Measurements from ENCODE around the gene SF3B4. TPM values are rescaled to one million over a fixed set of nuclear protein-coding genes. Genes with fewer than 3 reads are reported as not detected.
A peak's percentile ranks its signal among the peaks of the same experiment; 100 is the strongest.

SF3B4 gene
- 108 TPM for total RNA-seq (ENCODE audit: unreplicated experiment)
- long read RNA-seq, transcript SF3B4-201 (6 exons, 2,085 nt), result major isoform, 103 of 112 reads
- long read RNA-seq, partial matches to known transcripts, result 9 of 112 reads
- long read RNA-seq, other reads (novel, unspliced or antisense), result 0 of 112 reads

- DNase-seq (ENCODE audit: low spot score), result peak; percentile 86
- H3K4me1 Mint-ChIP-seq (ENCODE audit: unreplicated experiment), result peaks cover 30% of the 10 kb centered on the region
- H3K36me3 Mint-ChIP-seq (ENCODE audit: low read depth, unreplicated experiment), result peaks cover 62% of the 10 kb centered on the region
- H3K27ac Mint-ChIP-seq (ENCODE audit: unreplicated experiment), result peak within 1 kb of the TSS; percentile 96
- no peak for TF ChIP-seq CTCF (IDR thresholded peaks at IDR 0.05; ENCODE audit: unreplicated experiment)
- H3K9me3 Mint-ChIP-seq (ENCODE audit: unreplicated experiment), result no peaks in the 10 kb centered on the region
- peak within 1 kb of the TSS; percentile 99 for H3K4me3 Mint-ChIP-seq (ENCODE audit: unreplicated experiment)
- H3K27me3 Mint-ChIP-seq (ENCODE audit: unreplicated experiment), result peaks cover 17% of the 10 kb centered on the region
Measured at GRCh38 chr1:149927563-149928400, at the start of gene SF3B4. Gene SF3B4 (minus strand): TSS chr1:149927803. CDS start chr1:149927759, 44 bp downstream.

- H3K9me3 Mint-ChIP-seq (ENCODE audit: unreplicated experiment), result no peaks in the 10 kb centered on the region
- peaks cover 4% of the 10 kb centered on the region for H3K4me1 Mint-ChIP-seq (ENCODE audit: unreplicated experiment)
- H3K4me3 Mint-ChIP-seq (ENCODE audit: unreplicated experiment), result no peak overlapping the region
- no peak for TF ChIP-seq CTCF (IDR thresholded peaks at IDR 0.05; ENCODE audit: unreplicated experiment)
- H3K27ac Mint-ChIP-seq (ENCODE audit: unreplicated experiment), result peak overlapping the region; percentile 53
- no peak for DNase-seq (ENCODE audit: low spot score)
- peaks cover 1% of the 10 kb centered on the region for H3K27me3 Mint-ChIP-seq (ENCODE audit: unreplicated experiment)
- H3K36me3 Mint-ChIP-seq (ENCODE audit: low read depth, unreplicated experiment), result peaks cover 20% of the 10 kb centered on the region
Measured at GRCh38 chr1:149977345-149977744, 49.7 kb upstream of the SF3B4 start.

GRCh38 chr1:149972547-149972946, 44.9 kb upstream of the SF3B4 start:
- TF ChIP-seq CTCF (IDR thresholded peaks at IDR 0.05; ENCODE audit: unreplicated experiment), result no peak
- DNase-seq (ENCODE audit: low spot score), result no peak
- Mint-ChIP-seq H3K36me3 (ENCODE audit: low read depth, unreplicated experiment) (peaks cover 16% of the 10 kb centered on the region), H3K4me1 (ENCODE audit: unreplicated experiment) (no peaks in the 10 kb centered on the region), H3K27me3 (ENCODE audit: unreplicated experiment) (peaks cover 1% of the 10 kb centered on the region), H3K4me3 (ENCODE audit: unreplicated experiment) (no peak overlapping the region), H3K9me3 (ENCODE audit: unreplicated experiment) (no peaks in the 10 kb centered on the region), H3K27ac (ENCODE audit: unreplicated experiment) (no peak overlapping the region)

- Mint-ChIP-seq H3K27me3 (ENCODE audit: unreplicated experiment) (peaks cover 1% of the 10 kb centered on the region), H3K36me3 (ENCODE audit: low read depth, unreplicated experiment) (peaks cover 18% of the 10 kb centered on the region), H3K4me1 (ENCODE audit: unreplicated experiment) (peaks cover 2% of the 10 kb centered on the region), H3K4me3 (ENCODE audit: unreplicated experiment) (no peak overlapping the region), H3K9me3 (ENCODE audit: unreplicated experiment) (no peaks in the 10 kb centered on the region), H3K27ac (ENCODE audit: unreplicated experiment) (no peak overlapping the region)
- TF ChIP-seq CTCF (IDR thresholded peaks at IDR 0.05; ENCODE audit: unreplicated experiment), result no peak
- DNase-seq (ENCODE audit: low spot score), result no peak
Measured at GRCh38 chr1:149967646-149968045, 40.0 kb upstream of the SF3B4 start.

GRCh38 chr1:149967041-149967440, 39.4 kb upstream of the SF3B4 start:
- no peak for DNase-seq (ENCODE audit: low spot score)
- Mint-ChIP-seq H3K27me3 (ENCODE audit: unreplicated experiment) (peaks cover 1% of the 10 kb centered on the region), H3K9me3 (ENCODE audit: unreplicated experiment) (no peaks in the 10 kb centered on the region), H3K4me3 (ENCODE audit: unreplicated experiment) (no peak overlapping the region), H3K36me3 (ENCODE audit: low read depth, unreplicated experiment) (peaks cover 17% of the 10 kb centered on the region), H3K4me1 (ENCODE audit: unreplicated experiment) (peaks cover 8% of the 10 kb centered on the region), H3K27ac (ENCODE audit: unreplicated experiment) (peak overlapping the region; percentile 20)
- no peak for TF ChIP-seq CTCF (IDR thresholded peaks at IDR 0.05; ENCODE audit: unreplicated experiment)
